Stimulated activated CD8-positive, alpha-beta memory T cell treated with anti-CD3 and anti-CD28 coated beads, Interleukin-4, amount 100 ng/mL, for 4 hours (primary cell): ENCODE measurements around the gene THOC5.
"Not testable (repeated sequence)": the region's sequence is repeated elsewhere in the genome, so short reads cannot be mapped to it uniquely, and the experiment has no call there.

Experiments
- DNase-seq, 2 donors: peaks; one replicate each; pipeline ENCODE4 v3.0.0-alpha.2; 2020; ENCODE audit warnings: low read depth in 2 of 2, low spot score in 1 of 2

Gene THOC5

DNA sequence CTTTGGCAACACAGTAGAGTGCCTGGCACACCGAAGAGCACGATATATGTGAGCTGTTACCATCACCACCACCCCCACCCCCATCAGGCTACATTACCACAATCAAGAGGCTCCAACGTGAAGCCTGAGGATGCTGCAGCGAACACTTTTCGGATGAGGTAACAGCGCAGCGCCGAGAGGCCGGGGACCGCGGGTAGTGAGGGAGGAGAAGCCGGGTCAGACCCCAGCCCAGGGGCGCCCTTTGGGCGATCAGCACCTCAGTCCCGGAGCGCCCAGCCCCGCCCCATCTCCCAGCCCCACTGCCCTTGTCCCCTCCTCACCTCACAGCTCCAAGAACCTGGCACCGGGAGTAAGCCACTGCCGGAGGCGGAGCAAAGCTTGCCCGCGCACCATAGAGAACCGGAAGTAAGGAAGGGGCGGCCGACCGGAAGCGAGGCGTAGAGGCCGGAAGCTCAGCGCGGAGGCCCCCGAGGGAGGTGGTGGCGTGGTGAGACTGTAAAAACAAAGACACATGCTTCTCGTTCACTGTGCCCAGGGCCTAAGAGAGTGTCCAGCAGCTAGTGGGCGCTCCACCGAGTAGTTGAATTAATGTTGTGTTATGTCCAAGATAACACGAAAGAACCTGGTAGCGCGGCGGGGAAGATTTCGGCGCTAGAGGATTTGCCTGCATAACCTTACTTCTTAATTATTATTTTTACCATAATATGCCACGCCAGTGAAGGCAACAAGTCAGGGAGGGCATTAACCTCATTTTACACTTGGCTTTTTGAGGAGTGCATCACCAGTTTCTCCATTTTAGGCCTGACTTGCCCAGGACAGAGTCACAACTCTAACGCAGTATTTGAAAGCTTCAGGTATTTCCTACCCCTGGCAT lies at the start of gene THOC5:
TSS of gene THOC5 (minus strand) at position 407 of the 874 bp plus-strand sequence. CDS start 4,610 bp downstream, outside the sequence.
- DNase-seq: peak; percentile 74 to 80

DNA sequence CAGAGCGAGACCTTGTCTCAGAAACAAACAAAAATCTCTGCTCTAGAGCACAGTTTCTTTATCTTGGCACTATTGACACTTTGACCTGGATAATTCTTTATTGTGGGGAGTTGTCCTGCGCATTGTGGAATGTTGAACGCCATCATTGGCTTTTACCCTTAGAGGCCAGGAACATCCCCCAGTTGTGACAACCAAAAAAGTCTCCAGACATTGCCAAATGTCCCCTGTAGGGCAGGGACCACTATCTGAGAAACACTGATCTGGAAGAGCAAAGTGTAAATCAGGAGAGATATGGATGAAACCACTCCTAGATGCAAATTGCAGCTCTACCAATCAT lies 45.1 kb upstream of the THOC5 start:
- no peak for DNase-seq

DNA sequence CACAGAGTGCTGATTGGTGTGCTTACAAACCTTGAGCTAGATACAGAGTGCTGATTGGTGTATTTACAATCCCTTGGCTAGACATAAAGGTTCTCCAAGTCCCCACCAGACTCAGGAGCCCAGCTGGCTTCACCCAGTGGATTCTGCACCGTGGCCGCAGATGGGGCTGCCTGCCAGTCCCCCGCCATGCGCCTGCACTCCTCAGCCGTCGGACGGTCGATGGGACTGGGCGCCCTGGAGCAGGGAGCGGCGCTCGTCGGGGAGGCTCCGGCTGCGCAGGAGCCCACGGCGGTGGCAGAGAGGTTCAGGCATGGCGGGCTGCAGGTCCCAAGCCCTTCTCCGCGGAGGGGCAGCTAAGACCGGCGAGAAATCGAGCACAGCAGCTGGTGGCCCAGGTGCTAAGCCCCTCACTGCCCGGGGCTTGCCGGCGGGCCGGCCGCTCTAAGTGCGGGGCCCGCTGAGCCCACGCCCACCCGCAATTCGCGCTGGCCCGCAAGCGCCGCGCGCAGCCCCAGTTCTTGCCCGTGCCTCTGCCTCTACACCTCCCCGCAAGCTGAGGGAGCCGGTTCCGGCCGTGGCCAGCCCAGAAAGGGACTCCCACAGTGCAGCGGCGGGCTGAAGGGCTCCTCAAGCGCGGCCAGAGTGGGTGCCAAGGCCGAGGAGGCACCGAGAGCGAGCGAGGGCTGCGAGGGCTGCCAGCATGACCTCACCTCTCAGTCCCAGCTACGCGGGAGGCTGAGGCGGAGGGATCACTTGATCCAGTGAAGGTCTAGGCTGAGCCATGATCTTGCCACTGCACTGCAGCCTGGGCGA lies 44.5 kb upstream of the THOC5 start:
- not testable (repeated sequence) for DNase-seq

DNA sequence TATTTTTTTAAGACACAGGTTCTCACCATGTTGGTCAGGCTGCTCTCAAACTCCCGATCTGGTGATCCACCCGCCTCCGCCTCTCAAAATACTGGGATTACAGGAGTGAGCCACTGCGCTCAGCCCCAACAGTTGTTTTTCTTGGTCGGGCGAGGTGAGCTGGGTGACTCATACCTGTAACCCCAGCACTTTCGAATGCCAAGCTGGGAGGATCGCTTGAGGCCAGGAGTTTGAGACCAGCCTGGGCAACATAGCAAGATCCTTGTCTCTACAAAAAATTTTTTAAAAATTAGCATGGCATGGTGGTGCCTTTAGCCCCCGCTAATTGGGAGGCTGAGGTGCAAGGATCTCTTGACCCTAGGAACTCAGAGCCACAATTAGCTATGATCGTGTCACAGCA lies 42.9 kb upstream of the THOC5 start:
- DNase-seq: no peak

DNA sequence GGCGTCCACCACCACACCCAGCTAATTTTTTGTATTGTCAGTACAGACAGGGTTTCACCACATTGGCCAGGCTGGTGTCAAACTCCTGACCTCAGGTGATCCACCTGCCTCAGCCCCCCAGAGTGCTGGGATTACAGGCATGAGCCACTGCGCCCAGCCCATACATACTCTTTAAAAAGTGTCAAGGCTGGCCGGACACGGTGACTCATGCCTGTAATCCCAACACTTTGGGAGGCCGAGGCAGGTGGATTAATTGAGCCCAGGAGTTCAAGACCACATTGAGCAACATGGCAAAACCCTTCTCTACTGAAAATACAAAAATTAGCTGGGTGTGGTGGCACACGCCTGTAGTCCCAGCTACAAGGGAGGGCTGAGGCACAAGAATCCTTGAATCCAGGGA lies 40.9 kb upstream of the THOC5 start:
- not testable (repeated sequence) for DNase-seq

DNA sequence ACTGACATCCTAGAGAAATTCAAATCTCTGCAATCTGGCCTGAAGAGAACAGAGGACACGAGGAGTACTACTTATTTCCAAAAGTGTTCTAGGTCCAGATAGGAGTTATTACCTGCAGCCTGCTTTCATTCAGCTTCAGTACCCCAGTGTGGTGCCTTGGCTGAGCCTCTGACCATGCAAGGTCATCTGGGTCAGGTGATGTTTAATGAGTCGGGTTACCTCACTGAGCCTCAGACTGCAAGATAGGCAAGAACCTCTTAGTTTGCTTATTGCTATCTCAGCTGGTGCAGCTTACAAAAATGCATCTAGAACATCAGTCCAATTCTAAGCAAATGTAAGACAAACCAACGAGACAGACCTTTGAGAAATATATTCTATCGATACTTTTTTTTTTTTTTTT lies 40.4 kb upstream of the THOC5 start:
- DNase-seq: no peak

DNA sequence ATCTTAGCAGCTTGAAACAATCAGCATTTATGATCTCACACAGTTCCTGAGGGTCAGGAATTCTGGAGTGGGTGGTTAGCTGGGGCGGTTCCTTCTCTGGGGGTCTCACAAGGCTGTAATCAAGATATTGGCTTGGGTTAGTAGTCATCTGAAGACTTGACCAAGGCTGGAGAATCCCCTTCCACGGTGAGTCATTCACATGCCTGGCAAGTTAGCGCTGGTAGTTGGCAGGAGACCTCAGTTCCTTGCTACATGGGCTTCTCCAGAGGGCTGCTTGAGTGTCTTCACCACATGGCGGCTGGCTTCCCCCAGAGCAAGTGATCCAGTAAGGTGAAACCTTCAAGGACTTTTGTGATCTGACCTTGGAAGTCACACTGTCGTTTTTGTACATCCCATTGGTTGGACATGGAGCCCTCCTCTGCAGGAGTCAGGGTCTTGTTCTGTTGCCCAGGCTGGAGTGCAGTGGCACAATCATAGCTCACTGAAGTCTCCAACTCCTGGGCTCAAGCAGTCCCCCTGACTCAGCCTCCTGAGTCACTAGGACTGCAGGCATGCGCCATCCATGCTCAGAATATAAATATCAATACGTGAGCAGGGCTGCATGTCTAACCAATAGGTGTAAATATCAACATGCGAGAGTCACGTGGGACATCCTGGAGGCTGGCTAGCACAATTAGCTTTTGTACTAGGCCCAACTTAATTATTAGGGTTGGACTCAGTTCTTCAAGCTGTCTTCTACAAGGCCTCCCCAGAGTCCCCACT lies 34.6 kb upstream of the THOC5 start:
- no peak for DNase-seq

DNA sequence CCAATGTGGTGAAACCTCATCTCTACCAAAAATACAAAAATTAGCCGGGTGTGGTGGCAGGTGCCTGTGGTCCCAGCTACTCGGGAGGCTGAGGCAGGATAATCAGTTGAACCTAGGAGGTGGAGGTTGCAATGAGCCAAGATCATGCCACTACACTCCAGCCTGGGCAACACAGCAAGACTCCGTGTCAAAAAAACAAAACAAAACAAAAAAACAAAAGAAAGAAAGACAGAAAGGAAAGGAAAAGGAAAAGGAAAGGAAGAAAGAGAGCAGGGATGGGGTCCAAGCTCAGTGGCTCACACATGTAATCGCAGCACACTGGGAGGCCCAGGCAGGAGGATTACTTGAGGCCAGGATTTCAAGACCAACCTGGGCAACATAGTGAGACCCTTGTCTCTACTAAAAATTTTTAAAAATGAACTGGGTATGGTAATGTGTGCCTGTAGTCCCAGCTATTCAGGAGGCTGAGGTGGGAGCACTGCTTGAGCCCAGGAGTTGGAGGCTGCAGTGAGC lies 32.7 kb upstream of the THOC5 start:
- DNase-seq: not testable (repeated sequence)

DNA sequence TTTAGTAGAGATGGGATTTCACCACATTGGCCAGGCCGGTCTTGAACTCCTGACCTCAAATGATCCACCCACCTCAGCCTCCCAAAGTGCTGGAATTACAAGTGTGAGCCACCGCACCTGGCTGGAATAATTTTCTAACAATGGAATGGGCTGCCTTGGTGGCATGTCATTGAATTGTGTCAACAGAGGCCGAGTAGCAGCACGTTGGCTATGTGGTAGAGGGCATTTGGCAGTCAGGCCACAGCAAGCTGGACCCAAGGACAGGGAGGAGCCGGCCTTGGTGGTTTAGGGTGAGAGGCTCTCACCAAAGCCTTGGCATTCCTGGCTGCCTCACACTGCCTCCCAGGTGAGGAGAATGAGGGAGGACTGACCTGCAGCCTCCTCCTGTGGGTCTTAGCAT lies 31.4 kb upstream of the THOC5 start:
- no peak for DNase-seq

DNA sequence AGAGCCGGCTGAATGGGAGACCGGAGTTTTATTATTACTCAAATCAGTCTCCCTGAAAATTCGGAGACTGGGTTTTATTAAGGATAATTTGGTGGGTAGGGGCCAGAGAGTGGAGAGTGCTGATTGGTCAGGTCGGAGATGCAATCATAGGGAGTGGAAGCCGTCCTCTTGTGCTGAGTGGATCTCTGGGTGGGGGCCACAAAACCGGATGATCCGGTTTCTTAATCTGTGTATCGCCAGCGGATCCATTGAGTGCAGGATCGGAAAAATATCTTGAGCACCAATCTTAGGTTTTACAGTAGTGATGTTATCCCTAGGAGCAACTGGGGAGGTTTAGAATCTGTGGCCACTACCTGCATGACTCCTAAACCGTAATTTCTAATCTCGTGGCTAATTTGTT lies 28.2 kb upstream of the THOC5 start:
- no peak for DNase-seq

DNA sequence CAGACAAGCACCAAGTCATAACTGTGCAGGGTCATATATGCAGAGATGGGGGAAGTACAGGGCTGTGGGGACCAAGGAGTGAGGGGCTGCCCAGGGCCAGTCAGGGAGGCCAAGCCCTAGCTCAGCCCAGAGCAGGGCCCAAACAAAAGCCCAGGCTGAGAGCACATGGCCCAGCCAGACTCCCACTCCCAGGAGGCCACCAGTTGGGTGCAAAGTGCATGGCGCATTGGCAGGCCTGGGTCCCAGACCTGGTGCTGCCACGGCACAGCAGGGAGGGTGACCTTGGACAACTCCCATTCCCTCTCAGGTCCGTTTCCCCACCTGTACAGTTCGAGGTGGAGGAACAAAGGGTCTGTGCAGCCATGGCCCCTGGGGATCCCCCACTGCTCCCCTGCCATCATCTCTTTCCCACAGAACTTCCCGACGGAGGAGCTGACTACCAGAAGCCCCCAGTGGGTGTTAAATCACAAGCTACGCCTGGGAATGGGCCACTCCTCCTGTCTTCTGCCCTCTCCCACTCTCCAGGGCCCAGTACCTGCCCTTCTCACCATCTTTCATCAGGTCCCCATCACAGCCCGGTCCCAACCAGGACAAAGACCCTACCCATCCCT lies 26.7 kb upstream of the THOC5 start:
- no peak for DNase-seq

DNA sequence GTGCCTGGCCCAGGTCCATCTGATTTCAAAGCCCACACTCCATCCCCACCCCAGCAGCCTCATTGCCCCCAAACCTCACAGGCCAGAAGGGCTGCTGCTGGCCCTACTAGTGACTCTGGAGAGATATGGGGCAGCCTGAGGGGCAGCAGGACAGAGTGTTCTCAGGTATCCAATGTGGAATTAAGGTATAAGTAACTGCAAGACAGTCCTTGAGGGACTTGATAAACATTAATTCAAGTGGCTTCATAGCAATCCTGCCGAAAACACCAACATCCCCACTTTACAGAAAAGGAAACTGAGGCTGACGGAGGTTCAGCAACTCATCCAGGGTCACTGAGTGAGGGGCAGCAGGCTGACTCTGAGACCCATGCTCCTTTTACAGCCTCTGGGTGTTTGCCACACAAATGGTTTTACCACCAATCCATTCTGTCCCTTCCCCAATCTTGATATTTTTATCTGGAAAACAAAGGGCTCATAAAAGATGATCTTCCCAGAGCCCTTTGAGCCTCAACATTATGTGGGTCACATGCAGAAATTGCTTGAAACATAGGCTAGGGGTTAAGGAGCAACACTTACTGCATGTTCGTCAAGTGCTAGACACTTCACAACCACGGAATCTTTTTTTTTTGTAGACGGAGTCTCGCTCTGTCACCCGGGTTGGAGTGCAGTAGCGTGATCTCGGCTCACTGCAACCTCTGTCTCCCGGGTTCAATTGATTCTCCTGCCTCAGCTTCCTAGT lies 25.1 kb upstream of the THOC5 start:
- no peak for DNase-seq

DNA sequence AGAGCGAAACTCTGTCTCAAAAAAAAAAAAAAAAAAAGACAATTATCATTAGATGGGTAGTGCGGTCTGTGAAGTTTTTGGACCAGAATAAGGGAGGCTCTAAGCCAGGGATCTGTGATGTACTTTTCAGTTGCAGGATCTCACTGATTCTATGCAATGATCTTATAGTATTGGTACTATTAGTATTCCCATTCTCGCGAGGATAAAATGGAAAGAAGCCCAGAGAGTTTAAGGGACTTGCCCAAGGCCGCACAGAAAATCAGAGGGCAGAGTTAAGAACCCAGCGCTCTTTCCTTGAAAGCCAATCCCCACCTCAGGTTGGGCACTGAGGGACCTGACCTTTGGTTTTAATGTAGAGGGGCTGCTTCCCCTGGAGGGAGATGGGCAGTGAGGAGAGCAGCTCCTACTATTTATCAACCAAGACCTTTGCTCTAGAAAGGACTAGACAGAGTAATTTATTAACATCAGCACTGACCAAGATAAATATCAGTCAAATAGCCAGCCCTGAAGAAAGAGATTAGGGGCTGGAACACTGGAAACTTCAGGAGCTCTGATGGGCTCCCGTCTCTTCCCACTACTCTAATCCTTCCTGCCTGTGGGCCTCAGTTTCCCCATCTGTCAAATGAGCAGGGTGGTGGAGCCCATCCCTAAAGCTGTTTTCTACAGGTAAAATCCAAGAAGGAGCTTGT lies 21.3 kb upstream of the THOC5 start:
- no peak for DNase-seq

DNA sequence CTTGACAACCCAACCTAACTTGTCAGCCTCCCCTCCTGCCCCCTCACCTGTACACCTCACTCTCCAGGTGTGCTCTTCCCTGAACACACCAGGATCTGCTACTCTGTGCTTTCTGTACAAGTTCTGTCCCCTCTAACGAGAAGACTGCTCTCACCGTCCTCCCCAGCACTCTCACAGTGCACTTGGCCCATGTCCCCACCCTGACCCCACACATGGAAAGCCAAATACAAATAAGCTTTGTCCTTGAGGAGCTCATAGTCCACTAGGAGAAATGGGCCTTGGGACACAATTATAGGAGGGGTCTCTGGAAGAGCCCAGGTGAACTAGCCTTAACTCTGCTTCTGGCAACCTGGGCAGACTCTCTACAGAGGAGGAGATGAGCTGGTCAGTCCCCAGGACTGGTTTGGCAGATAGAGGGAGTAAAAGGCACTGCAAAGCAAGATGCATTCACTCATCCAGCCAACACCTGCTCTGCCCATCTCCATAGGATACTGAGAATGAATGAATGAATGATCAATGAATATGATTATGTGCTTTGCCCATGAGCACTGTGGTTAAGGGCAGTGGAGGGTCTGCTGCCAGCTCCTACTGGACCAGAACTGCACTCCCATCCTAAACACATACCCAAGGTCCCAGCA lies 17.5 kb upstream of the THOC5 start:
- no peak for DNase-seq

DNA sequence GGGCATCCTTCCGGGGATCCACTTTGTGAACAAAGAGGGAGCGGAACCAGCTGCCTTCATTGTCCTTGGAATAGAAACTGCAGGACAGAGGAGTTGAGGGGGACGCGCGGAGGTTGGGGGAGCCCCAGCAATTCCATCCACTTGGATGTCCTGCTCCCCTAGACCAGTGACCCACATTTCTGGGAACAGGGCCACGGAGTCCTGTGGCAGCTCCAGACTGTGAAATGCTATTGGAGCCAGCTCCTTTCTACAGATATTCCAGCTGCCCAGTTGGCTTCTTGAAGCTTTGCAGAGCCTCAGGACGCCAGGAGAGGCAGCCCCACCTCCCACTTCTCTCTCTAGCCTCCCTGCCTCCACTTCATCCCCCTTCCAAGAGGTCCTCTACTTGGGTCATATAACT lies 16.9 kb upstream of the THOC5 start:
- no peak for DNase-seq

DNA sequence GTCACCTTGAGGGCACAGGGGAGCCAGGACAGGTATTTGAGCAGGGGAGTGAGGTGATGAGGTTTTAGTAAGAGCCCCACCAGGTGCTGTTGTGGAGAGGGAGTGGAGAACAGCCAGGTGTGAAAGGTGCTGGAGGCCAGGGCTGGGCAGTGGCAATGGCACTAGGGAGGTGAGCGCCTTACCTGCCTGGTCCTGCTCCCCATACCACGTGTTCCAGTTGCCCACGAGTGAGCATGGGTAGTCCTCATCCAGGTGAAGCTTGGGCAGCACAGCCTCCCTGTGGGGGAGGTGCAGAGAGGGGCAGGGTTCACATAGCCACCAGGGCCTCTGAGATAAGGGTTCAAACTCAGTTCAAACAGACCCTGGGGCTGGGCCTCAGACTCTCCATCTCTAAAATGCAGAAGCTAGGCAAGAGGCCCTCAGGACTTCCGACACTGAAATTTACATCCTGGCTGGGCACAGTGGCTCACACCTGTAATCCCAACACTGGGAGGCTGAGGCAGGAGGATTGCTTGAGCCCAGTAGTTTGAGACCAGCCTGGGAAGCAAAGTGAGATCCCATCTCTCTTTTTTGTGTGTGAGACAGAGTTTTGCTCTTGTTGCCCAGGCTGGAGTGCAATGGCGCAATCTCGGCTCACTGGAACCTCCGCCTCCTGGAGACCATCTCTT lies 15.6 kb upstream of the THOC5 start:
- no peak for DNase-seq

DNA sequence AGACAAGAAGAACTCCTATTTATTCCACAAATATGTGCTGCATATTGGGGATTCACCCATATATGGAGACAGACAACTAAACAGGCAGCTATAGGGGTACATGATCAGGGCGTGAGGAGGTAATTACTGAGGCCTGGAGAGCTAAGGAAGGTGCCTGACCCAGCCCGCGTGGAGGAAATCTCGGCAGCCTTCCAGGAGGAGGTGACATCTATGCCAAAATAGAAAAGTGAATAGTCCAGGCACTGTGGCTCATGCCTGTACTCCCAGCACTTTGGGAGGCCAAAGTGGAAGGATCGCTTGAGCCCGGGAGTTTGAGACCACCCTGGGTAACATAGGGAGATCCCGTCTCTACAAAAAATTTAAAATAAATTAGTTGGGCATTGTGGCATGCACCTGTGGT lies 13.8 kb upstream of the THOC5 start:
- no peak for DNase-seq

DNA sequence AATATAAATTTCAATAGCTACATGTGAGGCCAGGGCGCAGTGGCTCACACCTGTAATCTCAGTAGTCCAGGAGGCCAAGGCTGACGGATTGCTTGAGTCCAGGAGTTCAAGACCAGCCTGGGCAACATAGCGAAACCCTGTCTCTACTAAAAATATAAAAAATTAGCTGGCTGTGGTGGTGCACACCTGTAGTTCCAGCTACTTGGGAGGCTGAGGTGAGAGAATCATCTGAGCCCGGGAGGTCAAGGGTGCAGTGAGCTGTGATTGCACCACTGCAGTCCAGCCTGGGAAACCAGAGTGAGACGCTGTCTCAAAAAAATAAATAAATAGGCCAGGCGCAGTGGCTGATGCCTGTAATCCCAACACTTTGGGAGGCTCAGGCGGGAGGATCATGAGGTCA lies 13.0 kb upstream of the THOC5 start:
- not testable (repeated sequence) for DNase-seq
